ENCODE results near the gene EXOC5. TPM values are rescaled to one million over a fixed set of nuclear protein-coding genes. Genes with fewer than 3 reads are reported as not detected.
A peak's percentile ranks its signal among the peaks of the same experiment; 100 is the strongest.

The EXOC5 gene
- total RNA-seq, 1 donor from 2014 or later = 252 TPM

- Mint-ChIP-seq H3K4me3 (no peak overlapping the region), H3K27me3 (ENCODE audit: insufficient read depth, low read depth) (peaks cover 5% of the 10 kb centered on the region)
These were observed 100.5 kb downstream of the EXOC5 start for GRCh38 chr14:57168138-57168679.

GRCh38 chr14:57161583-57162234 is 107.0 kb downstream of the EXOC5 start:
- Mint-ChIP-seq H3K27ac (no peak overlapping the region), H3K36me3 (no peaks in the 10 kb centered on the region), H3K4me3 (no peak overlapping the region), H3K9me3 (no peaks in the 10 kb centered on the region), H3K4me1 (peaks cover 23% of the 10 kb centered on the region), H3K27me3 (ENCODE audit: insufficient read depth, low read depth) (peaks cover 4% of the 10 kb centered on the region)
- H3K79me2 ChIP-seq (ENCODE audit: low read depth) = no peaks in the 10 kb centered on the region
- peak overlapping the region; percentile 89 for H2AFZ ChIP-seq (replicated peaks)
- H3K27me3 ChIP-seq = no peaks in the 10 kb centered on the region
- peaks cover 20% of the 10 kb centered on the region for H3K4me1 ChIP-seq
- H3K27ac ChIP-seq = no peak overlapping the region
- peak overlapping the region; percentile 38 for H3K4me2 ChIP-seq
- TF ChIP-seq CTCF (IDR thresholded peaks at IDR 0.05) (no peak), EZH2phosphoT487 (IDR thresholded peaks at IDR 0.05) (no peak), EZH2 (IDR thresholded peaks at IDR 0.05) (no peak)
- H3K9me3 ChIP-seq (ENCODE audit: low read depth) = no peaks in the 10 kb centered on the region
- DNase-seq (ENCODE audit: low spot score) = no peak
- no peak overlapping the region for H3K9ac ChIP-seq
- H3K36me3 ChIP-seq = no peaks in the 10 kb centered on the region
- H3F3A ChIP-seq (ENCODE audit: low read depth) = no peaks in the 10 kb centered on the region
- no peak overlapping the region for H3K4me3 ChIP-seq
- no peaks in the 10 kb centered on the region for H4K20me1 ChIP-seq (ENCODE audit: low read depth)

More at GRCh38 chr14:57168138-57168679, 100.5 kb downstream of the EXOC5 start:
- H3K27me3 ChIP-seq = no peaks in the 10 kb centered on the region
- no peak overlapping the region for H3K27ac Mint-ChIP-seq
- H3K4me3 ChIP-seq = no peak overlapping the region
- no peak overlapping the region for H2AFZ ChIP-seq (replicated peaks)
- H4K20me1 ChIP-seq (ENCODE audit: low read depth) = no peaks in the 10 kb centered on the region
- H3F3A ChIP-seq (ENCODE audit: low read depth) = no peaks in the 10 kb centered on the region
- H3K79me2 ChIP-seq (ENCODE audit: low read depth) = no peaks in the 10 kb centered on the region
- H3K4me2 ChIP-seq = no peak overlapping the region
- no peak for DNase-seq (ENCODE audit: low spot score)
- no peaks in the 10 kb centered on the region for H3K36me3 Mint-ChIP-seq
- no peaks in the 10 kb centered on the region for H3K9me3 Mint-ChIP-seq
- H3K9me3 ChIP-seq (ENCODE audit: low read depth) = no peaks in the 10 kb centered on the region
- H3K4me1 ChIP-seq = peaks cover 9% of the 10 kb centered on the region
- no peak overlapping the region for H3K9ac ChIP-seq
- peaks cover 11% of the 10 kb centered on the region for H3K4me1 Mint-ChIP-seq
- no peaks in the 10 kb centered on the region for H3K36me3 ChIP-seq
- no peak overlapping the region for H3K27ac ChIP-seq
- TF ChIP-seq EZH2 (IDR thresholded peaks at IDR 0.05) (no peak), EZH2phosphoT487 (IDR thresholded peaks at IDR 0.05) (no peak)

GRCh38 chr14:57160333-57160732 is 108.4 kb downstream of the EXOC5 start:
- H3K4me3 ChIP-seq = no peak overlapping the region
- H3K4me3 Mint-ChIP-seq = no peak overlapping the region
- H3F3A ChIP-seq (ENCODE audit: low read depth) = no peaks in the 10 kb centered on the region
- DNase-seq (ENCODE audit: low spot score) = no peak
- no peak overlapping the region for H3K9ac ChIP-seq
- H3K9me3 Mint-ChIP-seq = no peaks in the 10 kb centered on the region
- no peak overlapping the region for H3K4me2 ChIP-seq
- H3K27me3 Mint-ChIP-seq (ENCODE audit: insufficient read depth, low read depth) = peaks cover 4% of the 10 kb centered on the region
- no peaks in the 10 kb centered on the region for H3K36me3 Mint-ChIP-seq
- TF ChIP-seq CTCF (IDR thresholded peaks at IDR 0.05) = no peak
- TF ChIP-seq EZH2 (IDR thresholded peaks at IDR 0.05) = no peak
- no peak for TF ChIP-seq EZH2phosphoT487 (IDR thresholded peaks at IDR 0.05)
- peaks cover 20% of the 10 kb centered on the region for H3K4me1 ChIP-seq
- no peak overlapping the region for H3K27ac ChIP-seq
- H3K36me3 ChIP-seq = no peaks in the 10 kb centered on the region
- no peaks in the 10 kb centered on the region for H3K27me3 ChIP-seq
- H3K79me2 ChIP-seq (ENCODE audit: low read depth) = no peaks in the 10 kb centered on the region
- no peaks in the 10 kb centered on the region for H3K9me3 ChIP-seq (ENCODE audit: low read depth)
- H3K4me1 Mint-ChIP-seq = peaks cover 23% of the 10 kb centered on the region
- no peak overlapping the region for H3K27ac Mint-ChIP-seq
- no peaks in the 10 kb centered on the region for H4K20me1 ChIP-seq (ENCODE audit: low read depth)
- peak overlapping the region; percentile 38 for H2AFZ ChIP-seq (replicated peaks)

- Histone ChIP-seq H3K4me2 (no peak overlapping the region), H2AFZ (replicated peaks) (peak overlapping the region; percentile 29), H3F3A (ENCODE audit: low read depth) (no peaks in the 10 kb centered on the region), H3K4me1 (no peaks in the 10 kb centered on the region), H3K79me2 (ENCODE audit: low read depth) (no peaks in the 10 kb centered on the region), H3K9ac (no peak overlapping the region), H4K20me1 (ENCODE audit: low read depth) (no peaks in the 10 kb centered on the region), H3K27me3 (no peaks in the 10 kb centered on the region), H3K27ac (no peak overlapping the region), H3K9me3 (ENCODE audit: low read depth) (no peaks in the 10 kb centered on the region), H3K36me3 (no peaks in the 10 kb centered on the region), H3K4me3 (no peak overlapping the region)
- DNase-seq (ENCODE audit: low spot score) = no peak
- peak overlapping the region; percentile 27 for H3K27ac Mint-ChIP-seq
- H3K9me3 Mint-ChIP-seq = peaks cover 2% of the 10 kb centered on the region
- no peaks in the 10 kb centered on the region for H3K27me3 Mint-ChIP-seq (ENCODE audit: insufficient read depth, low read depth)
- TF ChIP-seq EZH2phosphoT487 (IDR thresholded peaks at IDR 0.05) = no peak
- no peak for TF ChIP-seq CTCF (IDR thresholded peaks at IDR 0.05)
- TF ChIP-seq EZH2 (IDR thresholded peaks at IDR 0.05) = no peak
- H3K36me3 Mint-ChIP-seq = no peaks in the 10 kb centered on the region
- no peaks in the 10 kb centered on the region for H3K4me1 Mint-ChIP-seq
- H3K4me3 Mint-ChIP-seq = no peak overlapping the region
These were observed 115.4 kb downstream of the EXOC5 start for GRCh38 chr14:57153286-57153685.

Data from neural progenitor cell (in vitro differentiated cells).